Colonic mucosa (tissue), 4 donors: ENCODE measurements around the gene HDAC4. TPM values are rescaled to one million over a fixed set of nuclear protein-coding genes. Genes with fewer than 3 reads are reported as not detected.

Source experiments
- DNase-seq: peaks from one replicate; pipeline ENCODE4 v3.0.0-alpha.2; 2020
- H3K27ac ChIP-seq: fragments of 200-600 bp; one replicate; pipeline ENCODE4 v1.8.0; 2021
- H3K27me3 ChIP-seq: fragments of 200-600 bp; one replicate; pipeline ENCODE4 v1.8.0; 2021
- H3K36me3 ChIP-seq: fragments of 200-600 bp; one replicate; pipeline ENCODE4 v1.8.0; 2021
- H3K4me1 ChIP-seq: fragments of 200-600 bp; one replicate; pipeline ENCODE4 v1.8.0; 2021; ENCODE audit warnings: mild to moderate bottlenecking
- H3K4me3 ChIP-seq: fragments of 200-600 bp; one replicate; pipeline ENCODE4 v1.8.0; 2021
- H3K9ac ChIP-seq, 2 donors: one replicate each; pipeline ENCODE4 v1.7.0; 2013; ENCODE audit warnings: control low read depth in 2 of 2, low read depth in 2 of 2, low read length in 2 of 2
- H3K9me3 ChIP-seq: fragments of 200-600 bp; one replicate; pipeline ENCODE4 v1.8.0; 2021
- CTCF ChIP-seq: fragments of 200-600 bp; IDR thresholded peaks from one replicate; pipeline ENCODE4 v1.8.0; 2022; ENCODE audit warnings: antibody characterized with exemption, mild to moderate bottlenecking
- intact Hi-C: fragments of 100-400 bp; cut with DNase I; formaldehyde crosslinking; loops from one replicate; pipeline ENCODE4 v1.14.1; 2022
- total RNA-seq, 2 donors: library from RNA; stranded (reverse); fragmentation: NEBNext Ultra II Directional in 1 of 2; extraction: Animal tissue kit (Norgen Biotek cat#: 25700) in 1 of 2; gene quantifications; one replicate each; pipeline ENCODE4 v1.2.1, GENCODE V29; 2021
- donor health status: healthy.
- donor health status: DM: no; HTN: no; CAD: no.
- donor health status: DM: no; HTN: no; CAD: no.

Gene HDAC4
- total RNA-seq, 2 donors from 2014 or later: 35.3 to 46.8 TPM

- no peak overlapping the region for H3K4me3 ChIP-seq
- no peaks in the 10 kb centered on the region for H3K36me3 ChIP-seq
- no peaks in the 10 kb centered on the region for H3K27me3 ChIP-seq
- no peaks in the 10 kb centered on the region for H3K4me1 ChIP-seq
- no peaks in the 10 kb centered on the region for H3K9me3 ChIP-seq
- no peak overlapping the region for H3K9ac ChIP-seq
- H3K27ac ChIP-seq: no peak overlapping the region
- TF ChIP-seq CTCF: no peak
- no peak for DNase-seq
- intact Hi-C loops: no loop called here
Measured at GRCh38 chr2:239355724-239356123, 45.1 kb downstream of the HDAC4 start.

- no peak for TF ChIP-seq CTCF
- no peak overlapping the region for H3K9ac ChIP-seq
- no peaks in the 10 kb centered on the region for H3K9me3 ChIP-seq
- no peaks in the 10 kb centered on the region for H3K4me1 ChIP-seq
- intact Hi-C loops: no loop called here
- H3K36me3 ChIP-seq: no peaks in the 10 kb centered on the region
- no peak overlapping the region for H3K27ac ChIP-seq
- DNase-seq: no peak
- H3K4me3 ChIP-seq: no peak overlapping the region
- no peaks in the 10 kb centered on the region for H3K27me3 ChIP-seq
Measured at GRCh38 chr2:239355139-239355538, 45.7 kb downstream of the HDAC4 start.

- H3K27me3 ChIP-seq: no peaks in the 10 kb centered on the region
- no peak overlapping the region for H3K4me3 ChIP-seq
- H3K9me3 ChIP-seq: no peaks in the 10 kb centered on the region
- no peak overlapping the region for H3K27ac ChIP-seq
- H3K9ac ChIP-seq: no peak overlapping the region
- H3K36me3 ChIP-seq: no peaks in the 10 kb centered on the region
- DNase-seq: no peak
- TF ChIP-seq CTCF: no peak
- H3K4me1 ChIP-seq: no peaks in the 10 kb centered on the region
- intact Hi-C loops: no loop called here
Measured at GRCh38 chr2:239354791-239355136, 46.1 kb downstream of the HDAC4 start.

GRCh38 chr2:239354132-239354790 lies 46.6 kb downstream of the HDAC4 start:
- TF ChIP-seq CTCF: no peak
- no peak overlapping the region for H3K27ac ChIP-seq
- intact Hi-C loops: no loop called here
- no peak overlapping the region for H3K4me3 ChIP-seq
- no peaks in the 10 kb centered on the region for H3K9me3 ChIP-seq
- no peak for DNase-seq
- no peaks in the 10 kb centered on the region for H3K27me3 ChIP-seq
- no peaks in the 10 kb centered on the region for H3K36me3 ChIP-seq
- H3K4me1 ChIP-seq: peaks cover 3% of the 10 kb centered on the region
- H3K9ac ChIP-seq: no peak overlapping the region

GRCh38 chr2:239353692-239354091 lies 47.1 kb downstream of the HDAC4 start:
- no peaks in the 10 kb centered on the region for H3K27me3 ChIP-seq
- peaks cover 7% of the 10 kb centered on the region for H3K4me1 ChIP-seq
- no peak overlapping the region for H3K27ac ChIP-seq
- TF ChIP-seq CTCF: no peak
- intact Hi-C loops: no loop called here
- H3K4me3 ChIP-seq: no peak overlapping the region
- no peak overlapping the region for H3K9ac ChIP-seq
- no peaks in the 10 kb centered on the region for H3K36me3 ChIP-seq
- H3K9me3 ChIP-seq: no peaks in the 10 kb centered on the region
- DNase-seq: no peak
